ENCODE results near the gene CCDC192. TPM values are rescaled to one million over a fixed set of nuclear protein-coding genes. Genes with fewer than 3 reads are reported as not detected.
A peak's percentile ranks its signal among the peaks of the same experiment; 100 is the strongest.

The CCDC192 gene
- total and polyA plus RNA-seq, 8 donors = 0.81 to 1.6 (median 1.2) TPM; not detected in 2

DNA sequence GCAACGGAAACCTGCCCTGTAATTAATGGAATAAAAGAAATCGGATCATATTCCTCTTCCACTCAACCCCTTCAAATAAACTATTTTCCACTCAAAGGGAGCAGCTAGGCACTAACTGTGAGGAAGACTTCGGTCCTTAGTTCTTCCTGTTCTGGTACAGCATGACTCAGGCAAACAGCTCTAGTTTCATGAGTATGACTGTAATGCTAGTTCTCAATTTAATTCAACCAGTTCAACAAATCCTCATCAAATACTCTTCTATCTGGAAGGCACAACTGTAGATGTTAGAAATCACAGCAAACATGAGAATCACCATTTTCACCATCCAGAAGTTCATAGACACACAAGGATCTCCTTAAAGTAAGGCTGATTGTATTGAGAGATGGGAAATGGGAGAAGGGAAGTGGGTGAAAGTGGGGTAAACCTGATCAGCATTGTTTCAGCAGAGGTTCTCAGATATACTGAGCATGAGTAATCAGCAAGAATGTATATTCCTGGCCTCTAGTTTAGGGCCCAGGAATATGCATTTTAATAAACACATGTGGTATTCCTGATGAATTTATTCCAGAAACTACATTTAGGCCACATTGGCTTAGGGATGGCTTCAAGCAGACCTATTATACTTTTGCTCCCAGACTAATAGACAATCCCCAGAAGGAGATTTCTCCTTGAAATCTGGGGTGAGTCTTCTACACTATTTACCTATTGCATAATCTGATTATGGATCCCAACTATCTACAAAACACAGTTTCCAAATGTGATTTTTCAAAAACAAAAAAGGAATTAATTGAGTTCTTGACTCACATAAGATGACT lies 239.3 kb downstream of the CCDC192 start:
- no peaks in the 10 kb centered on the region for H3K36me3 ChIP-seq
- H3K4me3 ChIP-seq = no peak overlapping the region
- ATAC-seq = peak; percentile 52
- TF ChIP-seq, protein P1, sequence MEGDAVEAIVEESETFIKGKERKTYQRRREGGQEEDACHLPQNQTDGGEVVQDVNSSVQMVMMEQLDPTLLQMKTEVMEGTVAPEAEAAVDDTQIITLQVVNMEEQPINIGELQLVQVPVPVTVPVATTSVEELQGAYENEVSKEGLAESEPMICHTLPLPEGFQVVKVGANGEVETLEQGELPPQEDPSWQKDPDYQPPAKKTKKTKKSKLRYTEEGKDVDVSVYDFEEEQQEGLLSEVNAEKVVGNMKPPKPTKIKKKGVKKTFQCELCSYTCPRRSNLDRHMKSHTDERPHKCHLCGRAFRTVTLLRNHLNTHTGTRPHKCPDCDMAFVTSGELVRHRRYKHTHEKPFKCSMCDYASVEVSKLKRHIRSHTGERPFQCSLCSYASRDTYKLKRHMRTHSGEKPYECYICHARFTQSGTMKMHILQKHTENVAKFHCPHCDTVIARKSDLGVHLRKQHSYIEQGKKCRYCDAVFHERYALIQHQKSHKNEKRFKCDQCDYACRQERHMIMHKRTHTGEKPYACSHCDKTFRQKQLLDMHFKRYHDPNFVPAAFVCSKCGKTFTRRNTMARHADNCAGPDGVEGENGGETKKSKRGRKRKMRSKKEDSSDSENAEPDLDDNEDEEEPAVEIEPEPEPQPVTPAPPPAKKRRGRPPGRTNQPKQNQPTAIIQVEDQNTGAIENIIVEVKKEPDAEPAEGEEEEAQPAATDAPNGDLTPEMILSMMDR (IDR thresholded peaks at IDR 0.05) = no peak
- no peaks in the 10 kb centered on the region for H3K9me3 ChIP-seq
- H3K27ac ChIP-seq = no peak overlapping the region
- H3K27me3 ChIP-seq = no peaks in the 10 kb centered on the region
- DNase-seq = no peak
- peaks cover 0 to 7% of the 10 kb centered on the region in 2 donors for H3K4me1 ChIP-seq
- intact Hi-C loops (cut with DNase I) = no loop called here

DNA sequence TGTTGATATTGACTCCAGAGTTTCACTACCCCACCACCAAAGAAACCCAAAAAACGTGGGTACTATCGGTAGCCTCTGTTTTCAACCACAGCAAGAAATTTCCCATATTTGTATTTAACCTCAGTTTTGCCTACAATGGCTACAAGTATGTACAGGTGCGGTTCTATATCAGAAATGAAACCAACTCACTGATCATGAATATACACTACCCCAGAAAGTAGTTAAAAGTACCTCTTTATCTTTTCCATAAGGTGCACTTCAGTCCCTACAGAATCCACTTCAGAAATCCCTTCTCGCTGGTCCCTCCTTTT lies 239.8 kb downstream of the CCDC192 start:
- DNase-seq (no peak), ATAC-seq (no peak)
- Histone ChIP-seq H3K27me3 (no peaks in the 10 kb centered on the region), H3K27ac (no peak overlapping the region), H3K4me1 (peaks cover 0 to 7% of the 10 kb centered on the region in 2 donors), H3K4me3 (no peak overlapping the region), H3K36me3 (no peaks in the 10 kb centered on the region), H3K9me3 (no peaks in the 10 kb centered on the region)
- TF ChIP-seq, protein P1 (IDR thresholded peaks at IDR 0.05) = no peak
- intact Hi-C loops (cut with DNase I) = no loop called here

DNA sequence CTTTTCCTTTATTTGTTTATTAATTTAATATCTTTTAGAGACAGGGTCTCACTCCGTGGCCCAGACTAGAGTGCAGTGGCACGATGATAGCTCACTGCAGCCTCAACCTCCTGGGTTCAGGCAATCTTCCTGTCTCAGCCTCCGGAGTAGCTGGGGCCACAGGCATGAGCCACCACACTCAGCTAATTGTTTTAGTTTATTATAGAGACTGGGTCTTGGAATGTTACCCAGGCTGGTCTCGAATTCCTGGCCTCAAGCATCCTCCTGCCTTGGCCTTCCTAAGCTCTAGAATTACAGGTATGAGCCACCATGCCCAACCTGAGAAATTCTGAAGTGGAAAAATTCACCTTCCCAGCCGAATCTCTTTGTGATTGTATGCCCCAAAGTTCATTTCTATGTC lies 240.9 kb downstream of the CCDC192 start:
- Histone ChIP-seq H3K4me3 (no peak overlapping the region), H3K27ac (no peak overlapping the region), H3K9me3 (no peaks in the 10 kb centered on the region), H3K36me3 (no peaks in the 10 kb centered on the region), H3K4me1 (peaks cover 0 to 7% of the 10 kb centered on the region in 2 donors), H3K27me3 (no peaks in the 10 kb centered on the region)
- TF ChIP-seq, protein P1 (IDR thresholded peaks at IDR 0.05) = no peak
- DNase-seq = no peak
- intact Hi-C loops (cut with DNase I) = no loop called here
- ATAC-seq = no peak

DNA sequence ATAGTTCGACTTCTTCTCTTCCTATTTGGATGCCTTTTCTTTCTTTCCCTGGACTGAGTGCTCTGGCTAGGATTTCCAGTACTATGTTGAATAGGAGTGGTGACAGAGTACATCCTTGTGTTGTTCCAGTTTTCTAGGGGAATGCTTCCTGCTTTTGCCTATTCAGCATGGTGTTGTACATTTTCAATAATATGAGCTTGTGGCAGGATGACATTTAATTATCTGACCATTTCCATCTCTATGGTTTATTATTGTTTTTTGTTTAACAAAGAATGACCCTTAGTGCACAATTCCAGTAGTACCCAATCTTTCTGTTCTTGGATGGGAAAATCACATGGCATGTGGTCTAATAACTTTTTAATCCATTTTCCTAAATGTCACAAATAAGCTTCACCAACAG lies 244.8 kb downstream of the CCDC192 start:
- Histone ChIP-seq H3K4me1 (no peaks in the 10 kb centered on the region), H3K27ac (no peak overlapping the region), H3K36me3 (no peaks in the 10 kb centered on the region), H3K27me3 (no peaks in the 10 kb centered on the region), H3K4me3 (no peak overlapping the region), H3K9me3 (no peaks in the 10 kb centered on the region)
- peak in 2 of 4 donors; percentile 42 to 65 for DNase-seq
- TF ChIP-seq, protein P1 (IDR thresholded peaks at IDR 0.05) = no peak
- ATAC-seq = no peak
- intact Hi-C loops (cut with DNase I) = no loop called here

DNA sequence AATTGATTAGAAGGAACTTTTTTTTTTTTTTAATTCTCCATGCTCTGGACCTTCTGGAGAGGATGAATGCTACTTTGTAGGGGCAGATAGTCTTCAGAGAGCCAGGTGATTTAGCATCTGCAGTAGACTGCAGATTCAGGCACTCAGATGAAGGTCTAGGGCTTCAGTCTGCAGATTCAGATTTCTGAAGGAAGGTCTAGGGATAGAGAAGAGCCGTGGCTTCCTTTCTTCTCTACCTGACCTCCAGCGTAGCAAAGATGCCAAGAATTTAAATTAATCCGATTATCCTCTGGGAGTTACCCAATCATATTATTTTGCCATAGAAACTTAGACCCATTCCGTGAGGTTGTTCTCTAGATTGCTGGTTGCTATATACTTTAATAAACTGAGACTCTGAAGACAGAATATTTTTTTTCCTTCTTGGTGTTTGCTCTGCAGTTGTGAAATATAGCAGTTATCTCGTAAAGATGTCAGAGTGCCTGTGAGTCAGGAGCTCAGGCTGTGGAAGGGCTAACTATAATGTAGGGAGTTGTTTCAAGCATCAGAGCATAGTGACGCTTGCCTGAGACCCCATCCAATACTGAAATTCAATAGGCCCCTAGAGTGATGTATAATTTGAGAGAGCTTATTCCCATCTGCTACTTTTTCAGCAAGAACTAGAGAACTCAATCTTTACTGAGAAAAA lies 247.7 kb downstream of the CCDC192 start:
- intact Hi-C loops (cut with DNase I) = loop anchor here in 1 of 2 donors (10.0 kb wide), 1 partner anchor 76 kb away; no protein-coding TSS in a partner anchor
- Histone ChIP-seq H3K27ac (no peak overlapping the region), H3K27me3 (no peaks in the 10 kb centered on the region), H3K36me3 (no peaks in the 10 kb centered on the region), H3K9me3 (no peaks in the 10 kb centered on the region), H3K4me3 (no peak overlapping the region), H3K4me1 (no peaks in the 10 kb centered on the region)
- TF ChIP-seq, protein P1 (IDR thresholded peaks at IDR 0.05) = no peak
- ATAC-seq (peak; percentile 41), DNase-seq (no peak)

Data from left lung (tissue), 10 donors.